ENCODE results near the gene SNAPC4.

DNA sequence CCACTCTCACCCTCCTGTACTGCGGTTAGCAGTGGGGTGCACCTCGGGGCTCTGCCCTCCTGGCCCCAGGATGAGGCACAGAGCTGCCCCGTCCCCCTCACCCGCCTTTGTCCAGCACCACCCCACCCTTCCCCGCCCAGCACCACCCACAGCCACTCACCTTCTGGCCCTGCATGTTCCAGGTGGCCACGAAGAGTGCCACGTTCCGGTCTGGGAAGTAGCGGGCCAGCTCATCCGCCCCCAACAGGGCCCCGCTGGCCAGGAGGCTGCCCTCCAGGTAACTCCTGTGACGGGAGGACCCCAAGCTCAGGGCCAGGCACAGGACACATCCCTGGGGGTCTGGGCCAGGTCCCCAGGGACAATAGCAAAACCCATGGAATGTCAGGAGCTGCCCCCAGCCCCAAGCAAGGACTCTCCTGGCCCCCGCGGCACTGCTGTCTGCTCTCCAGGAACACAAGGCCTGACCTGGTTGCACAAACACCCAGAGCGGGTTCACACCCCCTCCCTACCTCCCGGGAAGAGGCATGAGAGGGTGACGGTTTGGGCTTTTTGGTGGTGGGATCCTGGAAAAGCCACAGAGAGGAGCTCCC, 34.7 kb upstream of the SNAPC4 start:
- TF ChIP-seq, protein P1, sequence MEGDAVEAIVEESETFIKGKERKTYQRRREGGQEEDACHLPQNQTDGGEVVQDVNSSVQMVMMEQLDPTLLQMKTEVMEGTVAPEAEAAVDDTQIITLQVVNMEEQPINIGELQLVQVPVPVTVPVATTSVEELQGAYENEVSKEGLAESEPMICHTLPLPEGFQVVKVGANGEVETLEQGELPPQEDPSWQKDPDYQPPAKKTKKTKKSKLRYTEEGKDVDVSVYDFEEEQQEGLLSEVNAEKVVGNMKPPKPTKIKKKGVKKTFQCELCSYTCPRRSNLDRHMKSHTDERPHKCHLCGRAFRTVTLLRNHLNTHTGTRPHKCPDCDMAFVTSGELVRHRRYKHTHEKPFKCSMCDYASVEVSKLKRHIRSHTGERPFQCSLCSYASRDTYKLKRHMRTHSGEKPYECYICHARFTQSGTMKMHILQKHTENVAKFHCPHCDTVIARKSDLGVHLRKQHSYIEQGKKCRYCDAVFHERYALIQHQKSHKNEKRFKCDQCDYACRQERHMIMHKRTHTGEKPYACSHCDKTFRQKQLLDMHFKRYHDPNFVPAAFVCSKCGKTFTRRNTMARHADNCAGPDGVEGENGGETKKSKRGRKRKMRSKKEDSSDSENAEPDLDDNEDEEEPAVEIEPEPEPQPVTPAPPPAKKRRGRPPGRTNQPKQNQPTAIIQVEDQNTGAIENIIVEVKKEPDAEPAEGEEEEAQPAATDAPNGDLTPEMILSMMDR (IDR thresholded peaks at IDR 0.05): no peak
- no peak for TF ChIP-seq POLR2A (IDR thresholded peaks at IDR 0.05)

Measured in sigmoid colon (tissue), 3 donors.